HG02610 (cell line): ENCODE measurements around the gene PGLYRP2.

ENCODE experiments used
- ATAC-seq: cut with Tn5 transposase; IDR thresholded peaks from one replicate; pipeline ENCODE4 v1.9.1; 2021; ENCODE audit warnings: mild to moderate bottlenecking, moderate library complexity; ENCODE audit not compliant: unreplicated experiment

The PGLYRP2 gene

GRCh38 chr19:15427991-15428471, 51.3 kb downstream of the PGLYRP2 start:
- ATAC-seq, result no peak

- ATAC-seq, result no peak
Measured at GRCh38 chr19:15427350-15427700, 52.0 kb downstream of the PGLYRP2 start.

GRCh38 chr19:15426485-15427349, 52.6 kb downstream of the PGLYRP2 start:
- no peak for ATAC-seq

- no peak for ATAC-seq
Measured at GRCh38 chr19:15425321-15425950, 53.9 kb downstream of the PGLYRP2 start.

GRCh38 chr19:15424692-15425272, 54.5 kb downstream of the PGLYRP2 start:
- ATAC-seq, result no peak

- no peak for ATAC-seq
Measured at GRCh38 chr19:15424121-15424520, 55.2 kb downstream of the PGLYRP2 start.

- no peak for ATAC-seq
Measured at GRCh38 chr19:15423130-15423529, 56.2 kb downstream of the PGLYRP2 start.

- no peak for ATAC-seq
Measured at GRCh38 chr19:15422296-15423075, 56.8 kb downstream of the PGLYRP2 start.

- no peak for ATAC-seq
Measured at GRCh38 chr19:15421721-15422260, 57.5 kb downstream of the PGLYRP2 start.

GRCh38 chr19:15421136-15421695, 58.1 kb downstream of the PGLYRP2 start:
- no peak for ATAC-seq

- ATAC-seq, result no peak
Measured at GRCh38 chr19:15419413-15420025, 59.8 kb downstream of the PGLYRP2 start.
